Pancreas (tissue), 10 donors: ENCODE results near the gene UTS2R. TPM values are rescaled to one million over a fixed set of nuclear protein-coding genes. Genes with fewer than 3 reads are reported as not detected.

Experiments used
- ATAC-seq, 4 donors: fragments of 200-7000 bp; cut with Tn5 transposase; one replicate each; pipeline versions ENCODE4 v1.8.0 to v1.9.1; 2020; ENCODE audit warnings: mild to moderate bottlenecking in 4 of 4, moderate library complexity in 4 of 4
- DNase-seq, 6 donors: peaks; one replicate each; pipeline ENCODE4 v3.0.0-alpha.2; 2020
- FAIRE-seq: peaks from 2 replicates; lab custom pipeline; 2012; peaks lifted over from hg19 to GRCh38; lab: Jason Lieb, UNC
- H3K27ac ChIP-seq, 4 donors: fragments of 200-600 bp; sonication (generic); 1 replicate in 3 of 4; 2 replicates in 1 of 4; pipeline versions ENCODE4 v1.5.0 to v1.8.0; 2020
- H3K27me3 ChIP-seq, 4 donors: fragments of 200-600 bp; one replicate each; pipeline ENCODE4 v1.8.0; 2021
- H3K36me3 ChIP-seq, 3 donors: fragments of 200-600 bp; sonication (generic) in 1 of 3; one replicate each; pipeline versions ENCODE4 v1.5.0 to v1.8.0; 2020 to 2021
- H3K4me1 ChIP-seq, 3 donors: fragments of 200-600 bp; one replicate each; pipeline ENCODE4 v1.8.0; 2021
- H3K4me3 ChIP-seq, 4 donors: fragments of 200-600 bp; sonication (generic) in 2 of 4; one replicate each; pipeline versions ENCODE4 v1.5.0 to v1.8.0; 2020 to 2021
- H3K9me3 ChIP-seq, 4 donors: fragments of 200-600 bp; one replicate each; pipeline ENCODE4 v1.8.0; 2021
- CTCF ChIP-seq, 4 donors: fragments of 200-600 bp; sonication (generic) in 3 of 4; IDR thresholded peaks; one replicate each; pipeline versions ENCODE4 v1.5.0 to v1.8.0; 2021; ENCODE audit warnings: antibody characterized with exemption in 4 of 4
- WGBS, 2 donors: extraction: QIAGEN DNeasy Blood & Tissue Kit; methylation state at CpG; one replicate each; pipeline ENCODE4 v1.1.7; 2013; 5-methylcytosine and 5-hydroxymethylcytosine counted together
- intact Hi-C, 3 donors: fragments of 100-400 bp; cut with DNase I; formaldehyde crosslinking; loops; one replicate each; pipeline versions ENCODE4 v1.11.1 to v1.14.2; 2022
- polyA plus RNA-seq, 2 donors: library from polyadenylated mRNA; stranded (reverse); fragments of 200-250 nt; gene quantifications; one replicate each; pipeline ENCODE4 v1.2.3, GENCODE V29; 2013
- total RNA-seq, 6 donors: library from RNA; stranded (reverse); fragmentation: NEBNext Ultra II Directional in 4 of 6; extraction: Animal tissue kit (Norgen Biotek cat#: 25700) in 4 of 6; gene quantifications; one replicate each; pipeline versions ENCODE4 v1.2.1 to v1.2.4, GENCODE V29; 2021 to 2023
- donor health status: healthy with polysubstance abuse.
- donor health status: DM: no; HTN: no; CAD: no; lungs with moderate emphysema.
- donor health status: DM: no; HTN: no; CAD: no.
- donor health status: control.
- donor health status: control.
- donor health status: Bipolar disorder and iron deficiency.
- donor health status: DM: yes; HTN: yes; CAD: no.
- donor health status: DM: no; HTN: no; CAD: no.
- donor health status: DM: no; HTN: no; CAD: no.
- donor health status: DM: yes; HTN: yes; CAD: no.

UTS2R gene
- total and polyA plus RNA-seq, 8 donors, result 0.37 to 0.87 (median 0.74) TPM; not detected in 5

GRCh38 chr17:82351713-82352488 is 19.7 kb upstream of the UTS2R start:
- H3K27me3 ChIP-seq, result no peaks in the 10 kb centered on the region
- H3K27ac ChIP-seq, result no peak overlapping the region
- TF ChIP-seq CTCF (IDR thresholded peaks at IDR 0.05), result peak; percentile 95 to 98 (median 97)
- 34% methylated on average over 26 of the region's 26 CpGs for WGBS, 2 donors
- intact Hi-C loops, result loop anchor here in 2 of 3 donors (5.0 to 10.0 kb wide), 4 partner anchors 143 to 423 kb away; no protein-coding TSS in a partner anchor
- DNase-seq (peak; percentile 73 to 92 (median 86)), ATAC-seq (peak; percentile 74 to 91 (median 90)), FAIRE-seq (no peak)
- H3K36me3 ChIP-seq, result no peaks in the 10 kb centered on the region
- H3K4me1 ChIP-seq, result peaks cover 0 to 7% (median 6%) of the 10 kb centered on the region in 3 donors
- H3K4me3 ChIP-seq, result no peak overlapping the region
- no peaks in the 10 kb centered on the region for H3K9me3 ChIP-seq

GRCh38 chr17:82353484-82353883 is 18.1 kb upstream of the UTS2R start:
- Histone ChIP-seq H3K4me3 (no peak overlapping the region), H3K27me3 (no peaks in the 10 kb centered on the region), H3K36me3 (no peaks in the 10 kb centered on the region), H3K9me3 (no peaks in the 10 kb centered on the region), H3K4me1 (peaks cover 0 to 10% (median 6%) of the 10 kb centered on the region in 3 donors), H3K27ac (no peak overlapping the region)
- no peak for FAIRE-seq
- ATAC-seq, result no peak
- WGBS, 2 donors, result 79% methylated on average over 8 of the region's 8 CpGs
- no peak for TF ChIP-seq CTCF (IDR thresholded peaks at IDR 0.05)
- intact Hi-C loops, result loop anchor here in 2 of 3 donors (5.0 to 10.0 kb wide), 4 partner anchors 141 to 421 kb away; no protein-coding TSS in a partner anchor
- DNase-seq, result peak in 1 of 6 donors; percentile 63

- peaks cover 0 to 10% (median 6%) of the 10 kb centered on the region in 3 donors for H3K4me1 ChIP-seq
- H3K27me3 ChIP-seq, result no peaks in the 10 kb centered on the region
- H3K36me3 ChIP-seq, result no peaks in the 10 kb centered on the region
- TF ChIP-seq CTCF (IDR thresholded peaks at IDR 0.05), result no peak
- WGBS, 2 donors, result 77 to 84% methylated on average over 7 of the region's 7 CpGs
- FAIRE-seq (no peak), ATAC-seq (no peak), DNase-seq (no peak)
- no peaks in the 10 kb centered on the region for H3K9me3 ChIP-seq
- H3K4me3 ChIP-seq, result no peak overlapping the region
- intact Hi-C loops, result loop anchor here in 2 of 3 donors (5.0 to 10.0 kb wide), 4 partner anchors 140 to 420 kb away; no protein-coding TSS in a partner anchor
- no peak overlapping the region for H3K27ac ChIP-seq
These were observed 16.7 kb upstream of the UTS2R start for GRCh38 chr17:82354804-82355308.

- no peak overlapping the region for H3K4me3 ChIP-seq
- H3K27ac ChIP-seq, result no peak overlapping the region
- DNase-seq (peak in 3 of 6 donors; percentile 50 to 66 (median 55)), ATAC-seq (peak in 3 of 4 donors; percentile 14 to 34 (median 31)), FAIRE-seq (no peak)
- no peaks in the 10 kb centered on the region for H3K27me3 ChIP-seq
- H3K36me3 ChIP-seq, result no peaks in the 10 kb centered on the region
- TF ChIP-seq CTCF (IDR thresholded peaks at IDR 0.05), result no peak
- intact Hi-C loops, result loop anchor here in 1 of 3 donors (10.0 kb wide), 3 partner anchors 139 to 419 kb away; no protein-coding TSS in a partner anchor
- WGBS, 2 donors, result 42 to 59% methylated on average over 11 of the region's 11 CpGs
- H3K4me1 ChIP-seq, result peaks cover 0 to 10% (median 6%) of the 10 kb centered on the region in 3 donors
- H3K9me3 ChIP-seq, result no peaks in the 10 kb centered on the region
These were observed 15.7 kb upstream of the UTS2R start for GRCh38 chr17:82355770-82356427.
